Kidney epithelial cell (primary cell): ENCODE results near the gene ADGRF4. TPM values are rescaled to one million over a fixed set of nuclear protein-coding genes. Genes with fewer than 3 reads are reported as not detected.

ENCODE experiments used
- DNase-seq: peaks from one replicate; pipeline ENCODE4 v3.0.0-alpha.2; 2010; ENCODE audit warnings: low read depth
- H3K27me3 ChIP-seq: 2 replicates; pipeline ENCODE4 v1.6.0; 2011; ENCODE audit warnings: low read length; ENCODE audit not compliant: control insufficient read depth, insufficient read depth
- H3K36me3 ChIP-seq: 2 replicates; pipeline ENCODE4 v1.5.1; 2011; ENCODE audit warnings: low read length; ENCODE audit not compliant: control insufficient read depth, insufficient read depth
- H3K4me3 ChIP-seq: 2 replicates; pipeline ENCODE4 v1.5.1; 2011; ENCODE audit warnings: low read depth, mild to moderate bottlenecking, control low read depth, low read length
- CTCF ChIP-seq: IDR thresholded peaks from 2 replicates; pipeline ENCODE4 v1.5.1; 2011; ENCODE audit warnings: mild to moderate bottlenecking, moderate library complexity, low read length, control low read depth, inconsistent platforms; ENCODE audit not compliant: insufficient read depth, poor library complexity, severe bottlenecking
- total RNA-seq: library from RNA; depleted of rRNA; stranded (reverse); fragments of >200 nt; gene quantifications from 2 replicates; pipeline ENCODE4 v1.2.3, GENCODE V29; 2015

Gene ADGRF4
- total RNA-seq: 5.5 and 7.7 TPM in 2 replicates

- no peak for TF ChIP-seq CTCF
- H3K36me3 ChIP-seq: no peaks in the 10 kb centered on the region
- H3K4me3 ChIP-seq: no peak within 1 kb of the TSS
- peak; percentile 88 for DNase-seq
- H3K27me3 ChIP-seq: no peaks in the 10 kb centered on the region
Observed at GRCh38 chr6:47698342-47698787, at the start of gene ADGRF4. ADGRF4 (plus strand) TSS chr6:47698580; CDS start chr6:47707246, 8,666 bp downstream.

- H3K36me3 ChIP-seq: no peaks in the 10 kb centered on the region
- no peaks in the 10 kb centered on the region for H3K27me3 ChIP-seq
- no peak for DNase-seq
- no peak overlapping the region for H3K4me3 ChIP-seq
- no peak for TF ChIP-seq CTCF
Observed at GRCh38 chr6:47650553-47651432, 47.6 kb upstream of the ADGRF4 start.

- H3K4me3 ChIP-seq: no peak overlapping the region
- TF ChIP-seq CTCF: no peak
- peak; percentile 63 for DNase-seq
- no peaks in the 10 kb centered on the region for H3K36me3 ChIP-seq
- H3K27me3 ChIP-seq: no peaks in the 10 kb centered on the region
Observed at GRCh38 chr6:47651505-47651944, 46.9 kb upstream of the ADGRF4 start.

GRCh38 chr6:47653706-47654105 is 44.7 kb upstream of the ADGRF4 start:
- TF ChIP-seq CTCF: no peak
- no peak overlapping the region for H3K4me3 ChIP-seq
- no peaks in the 10 kb centered on the region for H3K27me3 ChIP-seq
- no peaks in the 10 kb centered on the region for H3K36me3 ChIP-seq
- no peak for DNase-seq

GRCh38 chr6:47654255-47654654 is 44.1 kb upstream of the ADGRF4 start:
- no peak for DNase-seq
- H3K27me3 ChIP-seq: no peaks in the 10 kb centered on the region
- H3K36me3 ChIP-seq: no peaks in the 10 kb centered on the region
- H3K4me3 ChIP-seq: no peak overlapping the region
- no peak for TF ChIP-seq CTCF
